GM19239 (cell line): ENCODE data around the gene PCCA.

ENCODE experiments used
- DNase-seq: peaks from one replicate; pipeline ENCODE4 v3.0.0; 2011; ENCODE audit warnings: low spot score; ENCODE audit not compliant: insufficient read length
- FAIRE-seq: peaks from 2 replicates; lab custom pipeline; 2011; peaks lifted over from hg19 to GRCh38; lab: Jason Lieb, UNC

PCCA gene

DNA sequence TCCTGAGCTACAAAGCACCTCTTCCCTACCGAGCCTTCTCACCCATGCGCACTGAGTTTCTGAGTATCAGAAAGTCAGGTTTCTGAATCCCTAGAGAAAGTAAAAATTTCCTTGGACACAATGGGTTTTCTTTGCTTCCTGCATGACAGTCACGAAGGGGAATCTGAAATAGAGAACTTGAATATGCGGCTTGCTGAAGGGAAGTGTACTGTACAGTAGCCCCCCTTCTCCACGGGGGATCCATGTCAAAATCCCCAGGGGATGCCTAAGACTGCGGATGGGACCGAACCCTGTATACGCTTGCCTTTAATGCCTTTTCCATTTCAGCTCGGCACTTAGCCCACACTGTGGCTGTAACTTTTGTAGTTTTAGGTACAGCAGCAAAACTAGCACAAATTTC, 391.8 kb downstream of the PCCA start:
- DNase-seq, result no peak
- FAIRE-seq, result no peak

GRCh38 chr13:100483139-100483538, 394.2 kb downstream of the PCCA start:
- FAIRE-seq, result no peak
- DNase-seq, result no peak

GRCh38 chr13:100483841-100484381, 395.0 kb downstream of the PCCA start:
- FAIRE-seq (no peak), DNase-seq (no peak)

DNA sequence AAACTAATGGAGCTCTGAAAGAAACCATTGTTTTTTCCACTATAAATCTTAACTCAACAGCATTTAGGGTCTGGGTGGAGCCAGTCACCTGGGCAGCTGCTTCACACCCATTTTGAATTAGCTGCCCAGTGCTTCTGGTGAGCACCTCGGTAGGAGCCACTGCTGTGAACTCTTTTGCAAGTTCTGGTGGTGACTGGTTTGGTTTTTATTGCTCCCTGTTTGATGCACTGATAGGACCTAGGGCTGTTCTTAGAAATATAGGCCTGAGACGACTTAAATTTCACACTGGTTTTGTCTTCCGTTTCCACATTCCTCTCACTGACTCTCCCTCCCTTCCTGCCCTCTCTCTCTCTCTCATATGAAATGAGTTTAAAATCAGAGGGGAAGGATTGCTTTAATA, 395.8 kb downstream of the PCCA start:
- no peak for DNase-seq
- FAIRE-seq, result no peak

DNA sequence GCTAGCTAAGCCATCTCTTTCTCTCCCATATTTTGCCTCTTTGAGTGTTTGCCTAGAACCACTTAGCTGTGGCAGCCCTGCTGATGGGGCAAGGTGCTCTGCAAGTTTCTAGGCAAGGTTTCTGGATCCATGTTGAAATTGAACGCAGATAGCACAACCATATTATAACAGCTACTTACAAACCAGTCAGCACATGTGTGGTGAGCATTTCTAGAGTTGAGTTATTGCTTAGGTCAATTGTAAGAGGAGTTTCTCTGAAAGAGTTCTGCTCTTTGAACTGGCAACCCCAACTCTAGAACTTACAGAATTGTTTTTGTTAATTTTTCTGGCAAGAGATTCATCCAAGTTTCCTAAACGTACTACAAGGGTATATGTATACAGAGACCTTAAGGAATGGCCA, 396.4 kb downstream of the PCCA start:
- DNase-seq (no peak), FAIRE-seq (no peak)

DNA sequence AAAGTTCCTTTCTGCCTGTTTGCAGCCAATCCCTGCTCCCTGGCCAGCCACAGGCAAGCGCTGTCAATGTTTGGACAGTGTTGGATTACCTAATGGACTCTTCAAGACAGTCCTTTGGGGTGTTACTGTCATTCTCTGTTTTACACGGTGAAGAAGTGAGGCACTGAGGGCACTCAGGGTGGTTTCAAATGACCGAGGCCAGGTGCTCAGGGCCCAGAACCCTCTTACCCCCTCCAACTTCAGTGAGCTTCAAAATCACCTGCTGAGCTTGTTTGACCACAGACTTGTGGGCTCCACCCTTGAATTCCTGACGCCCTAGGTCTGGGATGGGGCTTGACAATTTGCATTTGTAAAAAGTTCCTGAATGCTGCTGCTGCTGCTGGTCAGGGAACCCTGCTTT, 401.8 kb downstream of the PCCA start:
- DNase-seq, result no peak

GRCh38 chr13:100491164-100491842, 402.4 kb downstream of the PCCA start:
- no peak for FAIRE-seq
- no peak for DNase-seq

More for the DNA sequence above, 401.8 kb downstream of the PCCA start:
- FAIRE-seq, result no peak

DNA sequence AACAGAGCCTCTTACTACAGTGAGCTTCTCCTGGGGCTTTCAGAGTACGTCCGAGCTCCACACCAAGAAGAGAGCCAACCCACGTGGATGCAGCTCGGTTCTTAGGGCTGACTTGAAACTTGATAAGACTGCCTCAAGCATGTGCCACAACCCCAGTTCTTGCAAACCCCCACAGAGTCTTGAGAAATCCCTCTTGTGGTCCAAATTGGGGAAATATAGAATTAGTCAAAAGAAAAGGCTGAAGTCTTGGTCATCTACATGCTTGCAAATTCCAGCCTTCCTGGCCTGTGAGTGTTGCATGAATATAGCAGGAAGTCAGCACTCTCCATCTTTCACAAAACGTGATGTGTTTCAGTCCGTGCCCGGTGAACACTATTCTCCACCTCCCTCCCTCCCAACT, 404.5 kb downstream of the PCCA start:
- FAIRE-seq, result no peak
- no peak for DNase-seq

GRCh38 chr13:100495455-100495854, 406.6 kb downstream of the PCCA start:
- DNase-seq (no peak), FAIRE-seq (no peak)

DNA sequence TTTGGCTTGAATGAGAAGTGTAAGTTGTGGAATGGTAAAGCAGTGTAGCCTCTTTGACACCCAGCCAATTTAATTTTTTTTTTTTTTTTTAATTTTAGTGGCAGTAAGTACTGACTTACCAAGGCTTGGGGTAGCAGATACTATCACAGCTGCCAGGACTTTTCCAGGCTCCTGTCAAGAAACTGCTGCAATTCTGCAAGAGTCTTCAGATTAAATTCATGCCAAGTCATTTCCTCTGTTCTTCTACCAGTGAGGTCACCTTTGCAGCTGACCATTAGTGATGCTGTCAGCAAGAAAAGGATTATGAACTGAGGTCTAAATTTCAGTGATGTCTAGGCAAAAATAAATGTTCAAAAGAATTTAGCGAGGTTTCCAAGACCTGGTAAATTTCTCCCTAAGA, 408.5 kb downstream of the PCCA start:
- DNase-seq (no peak), FAIRE-seq (no peak)

DNA sequence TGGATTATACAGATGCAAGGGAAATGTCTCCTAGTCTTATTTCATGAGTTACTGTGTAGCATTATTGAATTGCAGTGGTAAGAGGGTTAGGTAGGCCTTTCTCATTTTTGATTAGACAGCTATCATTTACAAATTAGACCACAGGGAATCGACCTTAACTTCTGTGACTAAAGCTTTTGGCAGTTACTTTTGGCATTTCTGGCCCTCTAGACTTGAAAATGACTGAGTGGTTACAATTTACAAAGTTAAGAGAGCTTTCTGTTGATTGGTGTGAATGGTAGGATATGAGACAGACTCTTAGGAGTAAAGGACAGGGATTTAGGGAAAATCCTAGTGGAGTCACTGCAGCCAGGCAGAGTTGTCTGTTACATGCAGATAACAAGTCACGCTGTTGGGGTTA, 413.6 kb downstream of the PCCA start:
- DNase-seq, result no peak
- FAIRE-seq, result no peak

DNA sequence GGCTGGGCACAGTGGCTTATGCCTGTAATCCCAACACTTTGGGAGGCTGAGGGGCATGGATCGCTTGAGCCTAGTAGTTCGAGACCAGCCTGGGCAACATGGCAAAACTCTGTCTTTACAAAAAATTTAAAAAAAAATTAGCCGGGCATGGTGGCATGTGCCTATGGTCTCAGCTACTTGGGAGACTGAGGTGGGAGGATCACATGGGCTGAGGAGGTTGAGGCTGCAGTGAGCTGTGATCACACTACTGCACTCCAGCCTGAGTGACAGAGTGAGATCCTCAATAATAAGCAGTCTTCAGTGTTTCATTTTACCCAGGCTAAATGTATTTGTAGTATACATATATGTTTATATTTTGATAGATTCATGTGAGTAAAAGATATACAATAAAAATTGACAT, 414.7 kb downstream of the PCCA start:
- DNase-seq (no peak), FAIRE-seq (no peak)

GRCh38 chr13:100506154-100506553, 417.3 kb downstream of the PCCA start:
- no peak for DNase-seq
- FAIRE-seq, result no peak

DNA sequence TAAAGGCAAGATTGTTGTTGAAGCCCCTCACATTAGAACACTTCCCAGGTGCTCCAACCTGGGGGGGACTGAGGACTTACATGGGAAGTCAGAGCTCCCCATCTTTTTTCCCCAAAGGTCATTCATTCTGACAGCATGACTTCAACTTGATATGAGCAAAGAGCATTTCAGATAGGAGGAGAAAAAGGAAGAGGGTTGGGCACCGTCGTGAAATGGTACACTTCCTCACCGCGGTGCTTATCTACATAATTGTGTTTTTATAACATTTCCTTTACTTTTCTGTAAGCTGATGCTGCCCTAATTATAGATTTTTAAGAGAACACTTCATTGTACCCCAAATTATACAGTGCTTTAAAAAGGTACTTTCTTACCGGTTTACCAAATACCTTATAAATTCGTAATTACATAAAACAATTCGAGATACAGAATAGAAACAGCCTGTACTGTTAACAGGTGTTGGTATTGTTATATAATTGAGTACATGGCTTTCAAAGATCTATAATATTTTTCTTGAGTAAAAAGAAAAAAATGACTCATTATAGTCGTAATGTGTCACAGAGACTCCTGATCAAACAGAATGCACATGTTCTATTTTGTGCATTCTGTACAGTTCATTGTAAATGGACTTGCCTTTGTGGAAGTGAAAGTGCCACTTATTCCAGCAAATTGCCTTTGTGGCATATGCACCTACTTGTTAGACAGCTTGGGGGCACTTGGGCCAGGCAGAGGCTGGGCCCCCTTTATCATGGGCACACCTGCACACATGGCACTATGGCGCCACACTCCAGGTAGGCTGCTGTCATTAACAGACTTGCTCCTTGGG, 417.9 kb downstream of the PCCA start:
- DNase-seq (no peak), FAIRE-seq (no peak)

DNA sequence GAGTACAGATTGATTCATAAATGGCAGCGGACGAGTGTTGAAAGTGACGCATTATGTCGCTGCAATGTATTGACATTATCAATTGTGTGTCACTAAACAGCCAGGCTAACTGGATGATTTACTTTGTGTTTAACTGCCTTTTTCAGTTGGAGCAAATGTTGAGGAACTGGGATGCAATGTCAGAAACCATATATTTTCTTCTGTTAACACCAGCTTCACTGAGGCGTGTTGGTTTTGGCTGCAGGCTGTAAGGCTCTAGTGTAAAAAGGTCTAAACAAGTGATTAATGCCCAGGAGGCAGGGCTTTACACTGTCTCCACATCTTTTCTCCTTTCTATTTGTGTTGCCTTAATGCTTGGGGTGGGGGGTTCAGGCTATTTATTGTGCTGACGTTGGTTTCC, 419.6 kb downstream of the PCCA start:
- DNase-seq (no peak), FAIRE-seq (no peak)

DNA sequence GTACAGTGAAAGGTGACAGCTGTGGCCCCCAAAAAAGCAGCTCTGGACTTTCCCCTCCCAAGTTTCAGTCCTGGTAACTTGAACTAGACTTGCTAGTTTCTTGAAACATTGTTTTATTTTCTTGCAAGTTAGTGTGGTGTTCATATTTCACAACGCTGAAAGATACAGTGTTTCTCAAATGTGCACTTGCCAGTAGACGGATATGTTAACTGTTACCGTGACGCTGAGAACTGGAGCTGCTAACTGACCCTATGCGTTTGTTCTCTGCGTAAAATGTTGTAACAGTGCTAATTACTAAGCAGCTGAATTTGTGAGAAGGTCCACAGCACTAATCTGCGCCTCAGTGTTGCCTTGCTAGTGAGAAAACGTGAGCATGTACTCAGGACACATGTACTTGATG, 420.1 kb downstream of the PCCA start:
- DNase-seq, result no peak
- FAIRE-seq, result no peak

GRCh38 chr13:100510208-100510957, 421.5 kb downstream of the PCCA start:
- no peak for FAIRE-seq

DNA sequence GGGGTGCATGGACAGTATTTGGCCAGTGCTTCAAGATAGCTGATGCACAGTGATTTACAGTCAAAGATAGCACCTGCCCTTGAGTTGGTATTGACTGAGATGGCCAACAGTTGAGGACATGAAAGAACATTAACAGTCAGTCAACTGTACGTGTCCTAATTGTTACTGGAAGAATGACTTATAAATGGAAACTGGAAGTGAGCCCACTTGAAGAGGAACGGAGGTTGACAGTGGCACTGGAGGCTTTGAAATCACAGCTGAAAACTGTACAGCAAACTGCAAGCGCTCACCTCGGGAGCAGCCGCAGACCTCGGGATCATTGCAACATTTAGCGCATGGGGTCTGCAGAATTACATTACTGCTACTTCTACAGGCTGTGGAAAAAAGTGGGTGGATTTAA, 422.6 kb downstream of the PCCA start:
- DNase-seq (no peak), FAIRE-seq (no peak)

More at GRCh38 chr13:100510208-100510957, 421.5 kb downstream of the PCCA start:
- no peak for DNase-seq

GRCh38 chr13:100512422-100512821, 423.5 kb downstream of the PCCA start:
- no peak for DNase-seq
- FAIRE-seq, result no peak

DNA sequence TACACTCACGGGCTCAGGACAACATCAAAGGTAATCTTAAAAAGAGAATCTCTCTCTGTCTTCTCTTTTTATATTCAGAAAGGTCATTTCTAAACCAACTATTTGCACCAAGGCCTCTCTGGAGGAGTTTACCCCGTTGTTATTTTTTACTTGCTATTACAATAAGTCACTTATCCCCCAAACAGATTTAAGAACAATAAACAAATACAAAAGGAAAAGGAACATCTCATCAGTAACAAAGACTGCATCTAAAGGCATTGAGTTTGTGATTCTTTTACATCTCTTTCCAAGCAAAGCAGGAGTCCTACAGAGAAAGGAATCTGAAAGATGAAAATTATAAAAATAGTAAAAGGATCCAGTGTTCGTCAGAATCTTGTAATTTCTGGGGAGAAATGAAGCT, 424.3 kb downstream of the PCCA start:
- FAIRE-seq (no peak), DNase-seq (no peak)
